Stimulated activated CD8-positive, alpha-beta memory T cell treated with anti-CD3 and anti-CD28 coated beads, Interleukin-7, amount 100 ng/mL, for 48 hours (primary cell): ENCODE measurements around the gene SLC25A33.
A peak's percentile ranks its signal among the peaks of the same experiment; 100 is the strongest.

Experiments used
- DNase-seq, 2 donors: peaks; one replicate each; pipeline ENCODE4 v3.0.0-alpha.2; 2020; ENCODE audit warnings: low read depth in 1 of 2; ENCODE audit errors: extremely low read depth in 1 of 2

The SLC25A33 gene

DNA sequence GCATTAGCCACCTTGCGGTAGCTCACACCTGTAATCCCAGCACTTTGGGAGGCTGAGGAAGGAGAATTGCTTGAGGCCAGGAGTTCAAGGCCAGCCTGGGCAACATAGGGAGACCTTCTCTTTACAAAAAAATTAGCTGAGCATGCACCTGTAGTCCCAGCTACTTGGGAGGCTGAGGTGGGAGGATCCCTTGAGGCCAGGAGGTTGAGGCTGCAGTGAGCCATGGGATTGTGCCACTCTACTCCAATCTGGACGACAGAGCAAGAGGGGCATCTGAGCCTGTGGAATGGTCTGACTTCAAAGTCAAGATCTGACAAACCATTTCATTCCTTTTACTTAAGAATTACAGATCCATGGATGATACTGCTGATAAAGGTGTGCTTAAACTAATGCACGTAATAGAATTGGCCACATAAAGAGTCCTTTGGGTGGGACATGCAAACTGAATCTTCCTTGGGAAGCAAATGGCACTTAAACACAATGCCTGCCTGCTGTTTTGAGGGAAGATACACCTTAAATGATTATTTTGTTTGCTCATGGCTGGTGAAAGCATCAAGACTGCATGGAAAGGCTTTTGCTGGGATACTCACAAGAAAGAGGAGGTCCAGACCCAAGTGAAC, 47.0 kb downstream of the SLC25A33 start:
- DNase-seq, result no peak

DNA sequence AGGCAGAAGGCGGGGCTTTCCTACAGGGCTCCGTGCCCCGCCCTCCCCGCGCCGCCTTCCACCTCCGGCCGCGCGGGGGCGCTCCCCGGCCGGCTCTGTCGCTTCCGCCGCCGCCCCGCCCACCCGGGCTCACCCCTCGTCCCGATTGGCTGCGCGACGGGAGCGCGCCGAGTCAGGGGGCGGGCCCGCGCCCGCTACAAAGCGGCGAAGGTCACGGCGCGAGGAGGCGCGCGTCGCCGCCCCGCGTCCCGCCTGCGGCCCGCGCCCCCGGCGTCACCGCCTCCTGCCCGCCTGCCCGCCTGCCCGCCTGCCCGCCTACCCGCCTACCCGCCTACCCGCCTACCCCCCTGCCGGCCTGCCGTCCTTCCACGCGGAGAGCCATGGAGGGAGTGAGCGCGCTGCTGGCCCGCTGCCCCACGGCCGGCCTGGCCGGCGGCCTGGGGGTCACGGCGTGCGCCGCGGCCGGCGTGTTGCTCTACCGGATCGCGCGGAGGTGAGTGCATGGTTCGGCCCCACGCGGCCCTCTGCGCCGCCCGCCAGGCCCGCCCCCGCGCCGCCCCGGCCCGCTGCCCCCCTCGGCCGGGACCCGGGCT, 49.4 kb downstream of the SLC25A33 start, which contains the start of gene TMEM201:
TMEM201 (plus strand) TSS at position 361 of the 593 bp plus-strand sequence; CDS start at position 381, 20 bp downstream.
- DNase-seq, result peak; percentile 84 to 91

GRCh38 chr1:9589144-9589718, 50.0 kb downstream of the SLC25A33 start:
- DNase-seq, result no peak

DNA sequence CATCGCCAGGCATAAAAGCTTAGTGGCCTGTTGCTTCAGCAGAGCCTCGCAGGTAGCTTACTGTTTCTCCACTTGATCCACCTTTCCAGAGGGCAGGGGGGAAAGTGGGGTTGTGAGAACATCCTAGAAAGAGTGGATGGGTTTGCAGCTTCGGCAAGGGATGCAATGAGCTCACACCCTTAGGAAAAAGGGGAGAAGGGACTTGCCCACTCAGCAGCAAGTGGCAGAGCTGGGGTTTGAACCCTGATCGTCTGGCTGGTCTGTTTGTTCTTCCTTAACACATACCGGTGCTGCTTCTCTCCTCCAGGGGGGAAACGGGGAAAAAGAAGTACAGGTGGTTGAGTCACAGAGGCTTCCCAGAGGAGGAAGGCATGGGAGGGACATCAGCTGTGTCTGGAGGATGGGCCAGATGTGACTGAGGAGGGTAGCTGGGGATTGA, 50.5 kb downstream of the SLC25A33 start:
- DNase-seq, result no peak

DNA sequence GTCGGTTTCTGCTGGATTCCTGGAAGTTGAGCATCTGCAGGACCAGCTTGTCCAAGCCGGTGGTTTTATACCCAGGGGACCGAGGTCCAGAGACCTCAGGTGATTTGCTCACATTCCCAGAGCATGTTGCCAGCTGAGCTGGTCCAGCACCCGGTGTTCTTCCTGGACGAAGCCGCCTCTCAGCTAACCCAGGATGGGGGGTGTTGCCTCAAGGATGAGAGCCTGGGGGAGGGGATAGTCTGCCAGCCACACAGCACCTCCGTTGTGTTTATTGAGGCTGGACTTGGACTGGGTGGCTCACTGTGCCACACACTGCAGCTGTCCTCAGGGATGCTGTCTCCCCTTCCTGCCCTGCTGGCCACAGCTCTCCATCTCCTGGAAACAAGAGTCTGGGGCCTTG, 50.9 kb downstream of the SLC25A33 start:
- DNase-seq, result no peak

GRCh38 chr1:9590945-9591668, 51.8 kb downstream of the SLC25A33 start:
- DNase-seq, result no peak

- no peak for DNase-seq
Observed at GRCh38 chr1:9591669-9592509, 52.6 kb downstream of the SLC25A33 start.

DNA sequence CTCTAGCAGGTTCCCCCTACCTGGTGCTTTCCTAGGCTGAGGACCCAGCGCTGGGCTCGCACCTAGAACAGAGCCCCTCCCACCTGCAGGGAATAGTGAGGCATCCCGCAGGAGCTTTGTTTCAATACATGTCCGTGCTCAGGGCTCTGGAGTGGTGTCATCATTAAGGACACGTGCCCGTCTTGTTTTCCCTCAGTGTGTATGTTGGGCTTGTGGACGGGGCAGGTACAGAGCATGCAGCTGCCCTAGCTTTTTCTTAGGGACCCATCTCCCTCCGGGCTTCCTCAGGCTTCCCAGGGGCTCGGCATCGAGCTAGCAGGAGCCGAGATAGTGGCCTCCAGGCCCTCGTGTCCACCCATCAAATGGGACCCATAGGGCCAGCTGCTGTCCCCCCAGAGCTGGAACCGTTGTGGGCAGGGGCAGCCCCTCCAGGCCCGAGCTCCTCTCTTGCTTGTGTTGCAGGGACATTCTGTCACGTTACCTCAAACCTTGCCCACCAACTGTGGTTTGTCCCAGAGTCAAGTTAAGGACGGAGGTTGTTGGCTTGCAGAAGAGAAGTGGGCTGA, 53.3 kb downstream of the SLC25A33 start:
- no peak for DNase-seq

DNA sequence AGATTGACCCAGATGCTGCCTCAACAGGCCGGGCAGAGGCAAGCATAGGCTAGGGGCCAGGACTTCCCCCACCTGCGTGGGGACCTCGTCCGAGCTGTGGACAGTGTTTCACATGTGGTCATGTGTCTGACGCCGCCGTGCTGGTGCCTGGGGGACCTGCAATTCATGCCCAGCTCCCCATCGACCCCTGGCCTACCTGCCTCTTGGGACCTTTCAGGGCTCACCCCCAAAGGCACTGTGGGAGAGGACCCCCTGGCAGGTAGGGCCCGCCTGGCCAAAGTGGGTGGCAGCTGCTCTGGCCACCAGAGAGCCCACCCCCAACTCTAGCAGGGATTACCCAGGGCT, 53.9 kb downstream of the SLC25A33 start:
- DNase-seq, result no peak

DNA sequence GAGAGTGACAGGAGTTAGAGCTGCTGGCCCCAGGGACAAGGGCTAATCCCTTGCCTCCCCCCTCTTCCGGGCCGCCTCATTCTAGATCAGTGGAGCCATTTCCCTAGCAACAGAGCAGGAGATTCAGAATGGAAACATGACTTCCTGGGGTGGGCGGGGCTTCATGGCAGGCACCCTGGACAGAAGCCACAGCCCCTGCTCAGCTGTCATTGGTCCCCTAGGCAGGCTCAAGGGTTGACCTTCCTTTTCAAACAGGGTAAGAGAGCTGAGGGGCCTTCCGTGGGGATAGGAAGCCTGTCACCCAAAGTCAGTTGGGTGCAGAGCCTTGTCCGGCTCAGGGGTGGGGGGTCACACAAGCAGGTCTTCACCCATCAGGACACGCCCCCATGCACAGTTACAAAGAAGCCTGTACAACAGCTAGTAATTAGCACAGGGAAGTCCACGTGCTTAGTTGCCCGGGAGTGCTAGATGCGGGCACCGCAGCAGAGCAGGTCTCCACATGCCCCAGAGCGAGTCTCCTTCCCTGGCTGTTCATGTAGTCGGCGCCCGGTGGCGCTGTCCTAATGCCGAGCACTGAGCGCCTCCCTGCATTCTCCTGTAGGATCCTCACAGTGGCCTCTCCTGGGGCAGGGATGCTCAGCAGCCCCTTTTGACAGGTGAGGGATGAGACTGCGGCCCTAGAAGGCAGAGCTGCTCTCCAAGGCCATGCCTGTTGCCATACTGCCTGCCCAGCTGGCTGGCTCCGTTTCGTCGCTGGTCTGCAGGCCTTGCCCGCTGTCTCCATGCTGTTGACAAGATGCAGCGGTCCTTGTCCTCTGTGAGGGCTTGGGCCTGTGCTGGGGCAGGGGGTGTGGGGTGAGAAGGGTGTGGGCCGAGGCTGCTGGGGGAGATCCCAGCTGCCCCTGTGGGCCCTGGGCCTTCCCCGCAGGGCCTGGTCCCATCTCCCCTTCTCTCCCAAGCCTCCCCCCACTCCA, 54.5 kb downstream of the SLC25A33 start:
- DNase-seq, result peak; percentile 14 to 23

DNA sequence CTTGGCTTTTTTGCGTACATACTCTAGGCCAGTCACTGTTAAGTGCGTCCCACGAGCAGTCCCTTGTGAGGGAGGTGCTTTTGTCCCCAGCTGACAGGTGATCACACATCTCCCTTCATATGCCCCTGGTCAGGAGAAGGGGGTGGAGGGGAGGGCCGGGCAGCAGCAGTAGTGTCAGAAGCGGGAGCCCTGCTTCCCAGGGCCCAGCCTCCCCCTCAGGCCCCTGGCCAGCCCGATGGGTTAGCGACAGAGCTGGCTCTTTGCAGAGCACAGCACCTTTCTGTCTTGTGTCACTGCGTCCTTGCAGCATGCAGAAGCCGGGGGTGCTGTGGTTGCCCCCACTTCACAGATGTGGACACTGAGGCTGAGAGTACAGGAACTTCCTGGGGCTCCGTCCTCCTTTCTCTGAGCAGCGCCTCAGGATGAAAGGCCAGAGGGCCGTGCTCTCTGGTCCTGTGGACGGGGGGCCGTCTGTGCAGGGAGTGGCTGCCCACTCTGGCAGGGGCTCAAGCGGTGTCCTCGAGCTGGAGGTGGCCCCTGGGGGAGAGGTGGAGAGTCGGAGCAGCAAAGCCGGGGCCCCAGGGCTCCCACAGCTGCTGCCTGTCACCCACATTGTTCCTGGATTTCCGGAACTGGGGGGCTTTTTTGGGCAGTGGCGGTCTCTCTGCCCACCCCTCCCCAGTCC, 55.3 kb downstream of the SLC25A33 start:
- no peak for DNase-seq

- no peak for DNase-seq
Observed at GRCh38 chr1:9595156-9595967, 56.1 kb downstream of the SLC25A33 start.

DNA sequence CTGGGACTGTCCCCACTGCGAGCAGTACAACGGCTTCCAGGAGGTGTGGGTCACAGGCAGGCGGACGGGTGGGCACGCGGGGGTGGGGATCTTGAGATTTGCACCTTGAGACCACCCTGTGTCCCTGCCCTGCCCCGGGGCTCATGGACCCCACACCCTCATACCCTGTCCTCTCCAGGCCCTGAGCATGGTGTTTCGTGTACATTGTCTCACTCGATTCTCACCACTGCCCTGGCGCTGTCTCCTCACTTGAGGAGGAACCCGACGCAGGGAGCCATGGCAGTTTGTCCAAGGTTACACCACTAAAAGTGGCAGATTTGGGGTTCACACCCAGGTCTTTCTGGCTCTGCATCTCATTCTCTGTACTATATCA, 56.7 kb downstream of the SLC25A33 start:
- DNase-seq, result no peak

DNA sequence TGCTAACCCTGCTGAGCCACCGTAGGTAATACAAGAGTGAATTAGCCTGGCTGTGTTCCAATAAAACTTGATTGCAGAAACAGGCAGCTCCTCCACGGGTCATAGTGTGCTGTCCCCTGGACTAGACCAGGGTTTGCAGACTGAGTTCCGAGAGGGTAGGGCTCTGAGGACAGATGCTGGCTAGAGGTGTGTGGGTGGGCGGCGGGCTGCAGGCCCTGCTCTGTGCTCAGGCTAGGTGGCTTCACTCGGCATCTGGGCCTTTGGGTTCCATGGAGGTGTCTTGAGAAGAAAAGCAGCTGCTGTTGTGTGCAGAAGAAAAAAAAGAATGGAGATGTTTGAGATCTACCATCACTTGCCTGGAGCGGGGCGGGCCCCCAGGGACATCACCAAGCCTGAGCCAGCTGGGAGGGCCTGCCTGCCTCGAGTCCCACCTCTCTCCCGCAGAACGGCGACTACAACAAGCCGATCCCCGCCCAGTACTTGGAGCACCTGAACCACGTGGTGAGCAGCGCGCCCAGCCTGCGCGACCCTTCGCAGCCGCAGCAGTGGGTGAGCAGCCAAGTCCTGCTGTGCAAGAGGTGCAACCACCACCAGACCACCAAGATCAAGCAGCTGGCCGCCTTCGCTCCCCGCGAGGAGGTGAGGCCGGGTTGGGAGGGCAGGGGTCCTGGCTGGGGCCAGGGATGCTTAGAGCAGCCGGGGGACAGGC, 57.3 kb downstream of the SLC25A33 start:
- no peak for DNase-seq

GRCh38 chr1:9597361-9598315, 58.4 kb downstream of the SLC25A33 start:
- DNase-seq, result no peak

DNA sequence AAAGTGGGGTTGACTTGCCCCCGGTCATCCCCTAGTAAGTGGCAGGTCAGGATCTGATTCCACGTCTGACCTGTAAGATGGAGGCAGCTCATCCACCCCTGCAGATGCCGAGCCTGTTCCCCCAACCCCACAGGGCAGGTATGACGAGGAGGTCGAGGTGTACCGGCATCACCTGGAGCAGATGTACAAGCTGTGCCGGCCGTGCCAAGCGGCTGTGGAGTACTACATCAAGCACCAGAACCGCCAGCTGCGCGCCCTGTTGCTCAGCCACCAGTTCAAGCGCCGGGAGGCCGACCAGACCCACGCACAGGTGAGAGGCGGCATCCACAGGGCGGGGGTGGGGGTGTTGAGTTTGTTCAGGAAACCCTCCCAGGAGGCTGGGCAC, 59.0 kb downstream of the SLC25A33 start:
- DNase-seq, result no peak
